K562 treated with DMSO at 1 percent for 48 hours (cell line): ENCODE data around the gene PFKP. TPM values are rescaled to one million over a fixed set of nuclear protein-coding genes. Genes with fewer than 3 reads are reported as not detected.

ENCODE experiments used
- total RNA-seq: library from RNA; unstranded; fragments of 300-600 nt; gene quantifications from 2 replicates; pipeline ENCODE4 v1.2.3, GENCODE V29; 2022; ENCODE audit warnings: low replicate concordance; ENCODE audit errors: extremely low read depth

The PFKP gene
- not detected in 2 replicates for total RNA-seq

GRCh38 chr10:3067118-3067858 lies at the start of gene PFKP:
Gene PFKP (plus strand): TSS chr10:3067548. CDS start chr10:3067596, 48 bp downstream.

GRCh38 chr10:3172446-3173170 lies 105.3 kb downstream of the PFKP start, which contains the start of gene PITRM1:
Gene PITRM1 (minus strand): TSS chr10:3172782. CDS start chr10:3172772, 10 bp downstream.

Other genes starting within 250 kb of the PFKP start
- gene PITRM1, start 105.2 kb downstream of the PFKP start, total RNA-seq = not detected in 2 replicates